Measurements from ENCODE around the gene SKI.

Gene SKI

DNA sequence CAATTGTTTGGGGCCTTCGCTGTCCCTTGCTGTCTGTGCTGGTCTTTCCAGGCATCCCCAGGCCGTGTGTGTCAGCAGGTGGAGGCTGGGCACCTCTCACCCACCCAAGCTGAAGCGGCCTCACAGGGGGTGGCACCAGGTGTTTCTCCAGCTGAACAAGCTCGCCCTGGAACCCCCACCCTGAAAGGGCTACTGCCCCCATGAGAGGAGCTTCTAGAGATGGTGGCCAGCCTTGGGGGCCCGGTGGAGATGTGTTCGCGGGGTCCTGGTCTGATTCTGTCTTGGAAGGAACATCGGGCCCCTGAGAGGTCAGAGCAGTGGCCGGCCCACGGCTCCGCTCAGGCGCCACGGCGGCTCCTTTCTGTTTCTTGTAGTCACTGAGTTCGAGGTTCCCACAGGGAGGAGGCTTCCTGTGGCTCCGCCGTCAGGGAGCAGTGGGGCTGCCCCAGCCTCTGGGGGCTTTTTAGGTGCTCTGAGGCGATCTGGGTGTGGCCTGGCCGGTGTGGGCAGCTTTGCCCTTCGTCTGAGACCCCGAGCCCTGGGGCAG, 46.9 kb downstream of the SKI start:
- no peak for DNase-seq (ENCODE audit: low read depth, low spot score)

DNA sequence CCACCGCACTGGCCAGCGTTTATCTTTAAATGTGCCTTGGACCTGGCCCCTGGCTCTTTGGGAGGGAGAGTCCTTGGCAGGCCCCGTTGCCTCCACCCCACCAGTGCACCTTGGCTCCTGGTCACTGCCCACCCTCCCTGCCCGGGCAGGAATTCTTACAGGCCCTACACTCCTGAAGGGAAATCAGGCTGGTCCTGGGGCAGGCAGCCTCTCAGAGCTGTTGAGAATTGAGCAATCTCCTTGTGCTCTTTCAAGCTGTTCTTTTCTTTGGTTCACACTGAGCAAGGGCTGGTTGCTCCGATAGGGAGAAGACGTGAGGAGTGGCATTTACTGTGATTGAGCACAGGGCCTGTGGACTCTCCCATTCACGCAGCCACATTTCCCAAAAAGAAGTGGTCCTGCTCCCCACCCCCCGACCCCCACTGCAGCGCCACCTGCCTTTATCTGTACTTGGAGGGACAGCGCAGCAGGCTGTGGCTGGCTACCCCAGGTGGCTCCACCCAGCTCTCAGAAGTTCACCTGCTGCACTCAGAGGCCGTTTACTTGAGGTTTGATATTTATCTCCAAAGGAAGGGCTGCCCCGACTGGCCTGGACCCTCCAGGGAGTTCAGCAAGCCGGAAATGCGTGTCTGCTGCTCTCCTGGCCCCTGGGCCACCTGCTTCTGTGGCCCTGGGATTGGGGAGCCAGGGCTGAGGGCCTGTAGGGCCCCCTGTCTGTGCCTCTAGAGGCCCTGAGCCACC, 47.8 kb downstream of the SKI start:
- no peak for DNase-seq (ENCODE audit: low read depth, low spot score)

DNA sequence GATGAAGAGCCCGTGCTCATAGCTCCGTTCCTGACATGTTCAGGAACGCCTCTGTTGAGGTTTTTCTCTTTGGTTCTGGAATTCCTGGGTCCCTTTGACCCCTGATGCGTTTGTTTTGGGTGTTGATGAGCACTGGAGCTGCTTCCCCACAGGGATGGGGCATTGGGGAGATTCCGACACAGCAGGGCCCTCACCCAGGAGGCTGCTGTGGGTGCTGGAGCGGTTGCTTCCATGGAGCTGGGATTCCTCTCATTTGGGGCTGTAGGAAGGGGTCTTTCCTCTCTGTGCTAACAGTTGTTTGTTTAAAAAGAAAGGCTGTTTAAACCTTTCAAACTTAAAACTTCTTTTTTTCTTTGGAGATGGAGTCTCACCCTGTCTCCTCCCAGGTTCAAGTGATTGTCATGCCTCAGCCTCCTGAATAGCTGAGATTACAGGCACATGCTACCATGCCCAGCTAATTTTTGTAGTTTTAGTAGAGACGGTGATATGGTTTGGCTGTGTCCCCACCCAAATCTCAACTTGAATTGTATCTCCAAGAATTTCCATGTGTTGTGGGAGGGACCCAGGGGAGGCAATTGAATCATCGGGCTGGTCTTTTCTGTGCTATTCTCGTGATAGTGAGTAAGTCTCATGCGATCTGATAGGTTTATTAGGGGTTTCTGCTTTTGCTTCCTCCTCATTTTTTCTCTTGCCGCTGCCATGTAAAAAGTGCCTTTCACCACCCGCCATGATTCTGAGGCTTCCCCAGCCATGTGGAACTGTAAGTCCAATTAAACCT, 48.9 kb downstream of the SKI start:
- DNase-seq (ENCODE audit: low read depth, low spot score) = no peak

DNA sequence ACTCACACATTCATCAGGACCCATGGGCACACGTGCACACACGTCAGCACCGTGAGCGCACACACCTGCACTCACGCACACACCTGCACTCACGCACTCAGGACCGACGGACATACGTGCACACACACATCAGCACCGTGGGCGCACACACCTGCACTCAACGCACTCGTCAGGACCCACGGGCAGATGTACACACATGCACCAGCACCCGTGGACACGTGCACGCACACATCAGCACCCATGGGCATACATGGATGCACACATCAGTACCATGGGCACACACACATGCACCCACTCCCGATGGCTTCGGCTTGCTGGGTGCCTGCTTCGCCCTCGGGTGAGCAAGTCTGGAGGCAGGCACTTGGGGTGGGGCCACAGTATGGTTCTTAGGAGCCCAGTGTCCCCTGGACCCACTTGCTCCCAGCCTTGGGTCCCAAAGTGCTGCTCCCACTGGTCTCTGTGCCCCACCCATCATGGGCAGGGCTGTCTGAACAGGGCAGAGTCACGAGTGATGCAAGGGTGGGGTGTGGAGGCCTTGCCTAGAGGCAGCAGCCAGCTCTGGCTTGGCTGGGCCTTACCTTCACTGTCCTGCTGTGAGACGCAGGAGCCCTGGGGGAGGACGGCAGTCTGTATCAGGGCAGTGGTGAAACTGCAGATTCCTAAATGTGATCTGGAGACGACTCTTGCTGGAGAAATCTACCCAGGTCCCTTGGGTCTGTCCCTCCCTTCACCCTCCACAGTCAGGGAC, 49.8 kb downstream of the SKI start:
- DNase-seq (ENCODE audit: low read depth, low spot score) = no peak

DNA sequence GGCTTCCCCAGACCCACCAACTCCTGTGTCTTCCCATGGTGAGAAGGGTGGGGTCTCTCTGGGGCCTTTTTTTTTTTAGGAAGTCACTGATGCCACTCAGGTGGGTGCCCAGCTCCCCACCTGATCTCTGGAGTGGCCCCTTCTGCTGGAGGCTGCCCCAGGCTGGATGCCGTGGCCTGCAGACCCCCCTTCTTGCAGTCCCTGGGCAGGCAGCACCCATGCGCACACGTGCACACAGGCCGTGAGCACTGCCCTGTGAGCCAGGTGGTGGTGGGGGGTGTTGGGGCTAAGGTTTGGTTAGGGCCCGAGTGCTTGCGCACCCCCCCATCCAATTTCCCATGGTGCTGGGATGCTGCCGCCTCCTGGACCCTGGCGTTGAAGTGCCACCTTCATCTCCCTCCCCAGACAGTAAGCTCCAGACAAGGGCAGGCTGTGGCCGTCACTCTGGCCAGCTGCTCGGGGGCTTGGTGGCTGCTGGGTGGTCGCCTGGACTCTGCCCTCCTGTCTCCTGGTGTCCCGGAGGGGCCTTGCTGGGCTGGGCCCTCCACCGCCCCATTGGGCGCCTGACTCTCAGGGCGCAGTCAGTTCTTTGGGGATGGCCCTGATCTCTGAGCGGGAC, 50.6 kb downstream of the SKI start:
- no peak for DNase-seq (ENCODE audit: low read depth, low spot score)

DNA sequence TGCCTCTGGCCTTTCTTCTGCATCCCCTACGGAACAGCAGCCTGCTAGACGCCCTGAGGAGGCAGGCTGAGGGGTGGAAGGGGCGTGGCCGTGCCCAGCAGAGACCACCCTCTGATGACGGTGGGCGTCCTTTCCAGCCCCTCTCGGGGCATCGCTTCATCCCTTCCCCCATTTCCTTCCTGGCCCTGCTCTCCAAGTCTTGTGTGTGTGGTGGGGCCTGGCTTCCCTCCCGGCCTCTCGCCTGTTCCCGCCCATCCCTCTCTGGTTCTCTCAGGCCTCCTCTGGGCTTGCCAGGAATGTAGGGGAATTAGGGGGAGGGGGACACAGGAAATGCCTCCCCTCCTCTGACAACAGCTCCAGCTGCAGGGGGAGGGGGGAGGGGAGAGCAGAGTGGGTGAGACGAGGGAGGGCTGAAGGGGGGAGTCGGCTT, 51.1 kb downstream of the SKI start:
- DNase-seq (ENCODE audit: low read depth, low spot score) = peak; percentile 98

DNA sequence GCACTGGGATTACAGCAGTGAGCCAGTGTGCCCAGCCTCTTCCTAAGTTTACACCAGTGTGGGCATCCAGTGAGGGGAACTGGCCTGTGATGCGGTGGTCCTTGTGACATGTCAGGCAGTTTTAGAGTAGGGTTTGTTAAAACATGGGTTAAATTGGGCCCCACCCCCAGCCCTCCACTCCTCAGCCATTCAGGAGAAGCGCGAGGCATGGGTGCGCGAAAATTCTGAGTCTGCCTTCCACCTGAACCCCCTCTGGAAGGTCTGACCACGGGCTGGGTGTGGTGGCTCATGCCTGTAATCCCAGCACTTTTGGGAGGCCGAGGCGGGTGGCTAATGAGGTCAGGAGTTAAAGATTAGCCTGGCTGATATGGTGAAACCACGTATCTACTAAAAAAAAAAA, 51.7 kb downstream of the SKI start:
- DNase-seq (ENCODE audit: low read depth, low spot score) = no peak

DNA sequence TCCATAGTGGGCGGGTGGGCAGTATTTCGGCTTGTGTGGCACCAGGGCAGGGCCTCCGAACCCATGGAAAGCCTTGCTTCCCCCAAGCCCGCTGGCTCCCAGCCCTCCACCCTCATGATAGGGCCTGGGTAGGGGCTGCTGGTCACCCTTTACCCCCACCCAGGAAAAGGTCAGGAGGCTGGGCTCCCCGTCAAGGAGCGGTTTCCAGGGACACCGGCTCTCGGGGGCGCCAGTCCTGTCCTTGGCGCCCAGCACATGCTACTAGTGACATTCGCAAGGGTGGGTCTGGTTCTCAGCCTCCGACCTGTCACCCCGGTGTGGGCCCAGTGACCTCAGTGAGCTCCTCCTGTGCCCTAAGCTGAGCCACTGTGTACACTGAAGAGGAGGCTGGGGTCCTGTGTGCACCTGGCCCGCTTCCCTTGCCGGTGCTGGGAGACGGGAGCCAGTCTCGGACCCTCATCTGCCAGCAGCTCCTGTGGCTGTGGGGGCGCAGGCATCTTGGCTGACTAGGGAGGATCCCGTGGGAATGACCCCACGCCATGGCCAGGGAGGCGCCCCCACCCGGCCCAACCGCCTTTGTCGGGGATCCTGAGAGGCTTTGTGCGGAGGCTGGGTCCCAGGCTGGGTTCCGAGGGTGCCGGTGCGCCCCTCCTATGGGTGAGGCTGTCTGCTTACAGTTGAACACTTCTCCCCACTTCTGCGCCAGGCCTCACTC, 54.6 kb downstream of the SKI start:
- DNase-seq (ENCODE audit: low read depth, low spot score) = no peak

DNA sequence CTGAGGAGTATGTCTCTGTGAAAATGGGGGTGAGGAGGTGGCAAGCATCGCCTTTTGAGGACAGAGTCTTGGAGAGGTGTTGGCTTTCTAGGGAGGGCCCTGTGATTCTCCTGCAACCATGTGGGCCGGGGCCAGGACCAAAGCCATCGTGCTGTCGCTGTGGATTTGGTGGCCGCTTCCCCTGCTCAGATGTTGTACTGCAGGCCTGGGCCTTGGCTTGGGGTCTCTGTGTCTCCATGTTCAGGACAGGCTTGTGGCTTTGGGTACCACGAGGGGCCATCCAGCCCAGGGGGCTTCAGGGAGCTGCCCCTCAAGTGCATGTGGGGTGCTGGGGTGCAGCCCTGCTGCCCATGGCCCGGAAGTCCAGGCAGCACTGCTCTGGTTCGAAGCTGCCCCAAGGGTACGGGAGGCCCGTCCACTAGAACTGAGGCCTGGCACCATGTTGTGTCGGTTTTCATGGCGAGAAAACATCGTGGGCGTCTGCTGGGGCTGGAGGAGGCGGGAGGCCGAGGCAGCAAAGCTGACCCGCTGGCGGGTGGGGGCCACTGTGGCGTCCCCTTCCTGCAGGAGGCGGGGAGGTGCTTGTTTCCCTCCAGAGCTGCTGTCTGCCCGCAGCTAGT, 55.4 kb downstream of the SKI start:
- DNase-seq (ENCODE audit: low read depth, low spot score) = no peak

DNA sequence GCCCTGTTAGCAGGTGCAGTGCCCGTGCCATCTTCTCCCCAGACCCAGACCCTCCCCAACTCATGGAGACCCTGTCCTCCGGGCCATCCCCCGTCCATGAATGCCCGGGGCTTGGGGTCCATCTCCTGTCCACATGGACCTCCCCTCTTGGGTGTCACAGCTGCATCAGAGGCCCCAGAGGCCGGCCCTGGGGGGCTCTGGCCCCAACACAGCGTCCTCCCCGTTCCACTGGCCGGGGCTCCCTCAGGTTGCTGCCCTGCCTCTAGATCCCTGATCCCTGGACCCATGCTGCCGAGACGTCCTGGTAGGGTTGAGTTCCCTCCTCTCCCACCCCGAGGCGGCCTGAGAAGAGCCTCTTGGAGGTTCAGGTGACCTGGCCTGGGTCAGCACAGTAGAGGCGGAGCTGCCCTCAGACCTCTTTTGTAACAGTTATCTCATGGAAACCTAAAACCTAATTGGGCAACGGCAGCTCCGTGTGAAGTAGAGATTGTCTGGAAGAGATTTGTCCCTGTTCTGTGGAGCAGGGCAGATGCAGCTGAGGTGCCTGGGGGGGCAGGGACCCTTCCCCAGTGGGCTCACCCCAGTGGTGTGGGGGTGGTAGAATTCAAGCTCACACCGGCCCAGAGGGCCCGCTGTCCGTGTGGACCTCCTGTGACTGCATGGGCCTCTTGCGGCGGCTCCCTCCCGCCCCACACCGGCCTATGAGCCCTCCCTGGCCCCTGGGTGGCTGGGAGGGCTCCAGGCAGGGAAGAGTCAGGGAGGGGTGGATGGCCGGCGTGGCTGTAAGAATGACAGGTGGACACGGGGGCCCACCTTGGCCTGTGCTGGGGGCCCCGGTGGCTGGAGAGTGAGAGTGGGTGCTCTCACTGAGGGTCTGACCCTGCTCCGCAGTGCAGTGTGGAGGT, 56.1 kb downstream of the SKI start:
- DNase-seq (ENCODE audit: low read depth, low spot score) = no peak

DNA sequence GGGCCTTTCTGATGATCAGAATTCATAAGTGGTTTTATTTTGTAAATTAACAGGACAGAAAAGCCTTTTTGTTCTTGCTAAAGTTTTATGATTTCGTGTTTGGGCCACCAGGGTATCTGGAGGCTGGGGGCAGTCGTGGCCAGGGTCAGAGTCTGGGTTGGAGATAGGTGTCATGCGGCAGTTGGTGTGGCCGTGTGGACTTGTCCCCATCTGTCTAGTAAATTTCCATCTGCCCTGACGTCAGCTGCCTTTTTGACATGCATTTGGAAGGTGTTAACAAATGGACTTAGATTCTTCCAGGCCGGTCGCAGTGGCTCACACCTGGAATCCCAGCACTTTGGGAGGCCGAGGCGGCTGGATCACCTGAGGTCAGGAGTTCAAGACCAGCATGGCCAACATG, 56.8 kb downstream of the SKI start:
- no peak for DNase-seq (ENCODE audit: low read depth, low spot score)

DNA sequence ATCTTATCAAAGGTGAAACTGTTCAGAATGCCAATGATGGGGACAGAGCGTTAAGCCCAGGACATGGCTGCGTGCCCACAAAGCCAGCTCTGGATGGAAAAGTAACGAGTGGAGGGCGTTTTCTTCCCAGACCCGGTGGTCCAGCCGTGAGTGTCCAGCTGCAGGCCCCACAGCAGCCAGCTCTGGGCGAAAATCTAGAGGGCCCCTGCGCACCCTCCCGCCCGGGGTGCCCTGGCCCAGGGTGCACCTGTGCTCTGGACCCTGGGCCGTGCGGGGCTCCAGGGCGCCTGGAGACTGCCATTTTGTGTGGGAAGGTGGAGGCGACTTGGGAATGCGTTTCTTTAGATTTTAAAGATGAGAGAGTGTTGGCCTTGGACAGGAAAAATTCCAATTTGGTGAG, 58.8 kb downstream of the SKI start:
- DNase-seq (ENCODE audit: low read depth, low spot score) = no peak

DNA sequence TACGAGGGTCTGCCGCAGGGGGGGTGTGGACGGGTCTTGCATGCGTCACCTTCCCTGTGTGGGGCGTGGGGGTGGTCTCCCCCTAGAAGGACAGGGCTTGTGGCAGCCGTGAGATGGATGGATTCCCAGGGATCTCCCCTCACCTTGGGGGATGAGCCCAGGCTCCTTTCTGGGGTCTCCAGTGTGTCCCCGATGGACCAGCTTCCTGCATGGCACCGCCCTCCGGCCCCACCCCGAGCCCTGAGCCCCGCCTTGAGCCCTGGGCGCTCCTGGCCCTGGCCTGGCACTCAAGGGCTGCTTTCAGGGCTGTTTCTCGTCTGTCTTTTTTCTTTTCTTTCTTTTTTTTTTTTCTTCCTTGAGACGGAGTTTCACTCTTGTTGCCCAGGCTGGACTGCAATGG, 59.5 kb downstream of the SKI start:
- DNase-seq (ENCODE audit: low read depth, low spot score) = no peak

DNA sequence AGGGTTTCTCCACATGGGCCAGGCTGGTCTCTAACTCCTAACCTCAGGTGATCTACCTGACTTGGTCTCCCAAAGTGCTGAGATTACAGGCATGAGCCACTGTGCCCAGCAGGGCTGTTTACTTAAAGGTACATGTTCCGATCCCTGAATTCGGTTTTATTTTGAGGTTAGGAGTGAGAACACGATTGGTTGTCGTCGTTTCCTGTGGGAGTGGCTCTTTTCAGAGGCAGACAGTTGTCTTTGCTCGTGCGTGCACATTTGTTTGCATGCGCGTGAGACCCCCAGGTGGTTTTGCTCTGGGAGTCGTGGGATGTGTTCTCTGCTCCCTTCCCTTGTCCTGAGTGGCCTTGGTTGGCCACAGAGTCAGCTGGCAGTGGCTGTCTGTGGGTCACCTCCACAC, 60.2 kb downstream of the SKI start:
- DNase-seq (ENCODE audit: low read depth, low spot score) = no peak

DNA sequence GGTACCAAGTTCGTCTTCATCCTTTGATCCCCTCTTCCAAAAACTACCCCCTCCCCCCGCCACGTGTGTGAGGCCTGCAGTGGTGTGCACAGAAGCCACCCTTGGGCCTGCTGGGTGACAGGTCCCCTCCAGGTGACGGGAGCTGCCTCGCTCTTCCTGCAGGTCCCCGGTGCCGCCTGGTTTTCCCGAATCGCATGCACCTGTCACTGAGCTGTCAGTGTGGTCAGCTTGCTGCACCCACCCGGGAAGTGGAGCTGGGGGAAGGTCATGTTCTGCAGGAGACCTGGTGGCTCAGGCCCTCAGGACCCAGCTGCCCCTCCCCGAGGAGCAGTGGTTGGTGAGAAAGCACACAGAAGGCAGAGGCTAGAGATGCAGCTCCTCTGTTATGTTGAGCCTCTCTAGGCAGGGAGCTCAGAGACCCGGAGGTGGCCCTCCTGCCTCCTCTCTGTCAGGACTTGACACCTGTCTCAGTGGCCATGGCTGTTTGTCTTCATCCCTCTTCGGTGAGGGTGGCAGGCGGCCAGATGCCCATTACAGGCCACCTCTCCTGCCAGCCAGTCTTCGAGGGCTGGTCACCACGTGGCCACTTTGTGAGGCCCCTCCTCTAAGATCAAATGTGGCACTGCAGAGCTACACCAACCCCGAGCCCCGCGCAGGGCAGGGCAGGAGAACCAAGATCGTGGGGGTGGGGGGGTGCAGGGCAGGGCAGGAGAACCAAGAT, 60.9 kb downstream of the SKI start:
- no peak for DNase-seq (ENCODE audit: low read depth, low spot score)

DNA sequence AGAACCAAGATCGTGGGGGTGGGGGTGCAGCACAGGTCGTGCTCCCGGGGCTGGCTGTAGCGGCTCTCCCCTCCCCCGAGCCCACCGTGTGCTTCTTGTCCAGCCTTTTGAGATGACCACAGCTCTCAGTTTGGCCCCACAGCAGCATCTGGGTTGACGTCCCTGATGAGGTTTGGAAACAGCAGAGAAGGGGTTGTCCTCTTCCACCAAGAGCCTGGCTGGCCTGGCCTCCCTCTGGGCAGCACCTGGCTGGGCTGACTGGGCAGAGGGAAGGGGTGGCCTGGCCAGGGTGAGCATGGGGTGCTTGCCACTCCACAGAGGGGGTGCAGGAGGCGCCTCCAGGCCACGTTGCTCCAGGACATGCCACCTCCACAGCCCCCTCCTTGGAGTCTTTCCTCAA, 61.5 kb downstream of the SKI start:
- no peak for DNase-seq (ENCODE audit: low read depth, low spot score)

DNA sequence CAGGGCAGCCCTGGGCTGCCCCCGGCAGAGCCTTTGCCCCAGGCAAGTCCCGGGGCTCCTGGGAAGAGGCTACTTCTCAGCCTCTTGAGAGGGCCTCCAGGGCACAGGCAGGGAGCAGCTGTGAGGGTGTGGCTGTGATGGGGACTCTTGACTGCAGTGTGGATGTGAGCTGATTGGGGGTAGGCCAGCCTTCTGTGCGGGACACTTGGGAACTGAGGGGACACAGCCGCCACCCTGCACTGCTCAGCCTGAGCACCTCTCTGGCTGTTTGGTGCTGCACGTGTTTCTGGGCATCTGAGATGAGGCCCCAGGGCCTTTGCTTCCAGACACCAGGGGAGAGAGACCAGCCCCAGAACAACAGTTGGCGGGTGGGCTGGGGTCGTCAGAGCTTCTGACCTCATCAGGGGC, 62.1 kb downstream of the SKI start:
- DNase-seq (ENCODE audit: low read depth, low spot score) = no peak

DNA sequence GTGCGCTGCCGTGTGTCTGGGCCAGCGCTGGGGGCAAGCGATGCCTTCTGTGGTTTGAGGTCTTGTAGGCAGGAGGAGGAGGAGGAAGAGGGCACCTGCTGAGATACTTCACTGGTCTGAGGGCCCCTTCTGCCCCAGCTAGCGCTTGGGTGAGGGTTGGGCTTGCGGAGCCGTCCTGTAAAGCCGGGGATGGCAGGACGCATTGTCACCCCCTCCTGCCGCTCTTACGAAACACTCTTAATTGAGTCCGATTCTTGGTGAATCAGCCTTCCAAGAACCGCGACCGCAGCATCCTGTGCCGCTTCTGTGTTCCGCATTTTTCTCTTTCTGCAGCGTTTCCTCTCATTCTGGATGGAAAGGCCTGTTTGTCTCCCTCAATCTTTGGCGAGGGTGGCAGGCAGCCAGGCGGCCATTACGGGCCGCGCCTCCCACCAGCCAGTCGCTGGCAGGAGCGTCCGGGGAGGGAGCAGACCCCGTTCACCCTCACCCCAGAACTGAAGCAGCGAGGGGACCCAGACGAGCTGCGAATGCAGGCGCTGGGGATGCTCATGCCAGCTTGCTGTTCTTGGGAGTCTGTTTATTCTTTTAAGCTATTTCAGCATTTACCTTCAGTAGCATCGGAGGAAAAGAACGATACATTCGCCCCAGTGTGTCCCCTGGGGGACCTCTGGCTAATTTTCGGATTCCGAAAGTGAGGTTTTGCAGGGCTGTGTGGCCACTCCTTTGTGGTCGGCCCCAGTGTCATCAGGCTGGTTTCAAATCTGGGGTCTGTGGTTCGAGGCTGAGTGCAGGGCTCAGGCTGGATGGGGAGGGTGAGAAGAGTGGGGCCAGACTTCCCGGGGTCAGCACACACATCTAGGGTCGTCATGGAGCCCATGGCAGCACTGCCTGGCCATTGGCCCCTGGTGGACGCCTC, 62.7 kb downstream of the SKI start:
- DNase-seq (ENCODE audit: low read depth, low spot score) = no peak
